HG03108 (cell line): ENCODE measurements around the gene PRKG1.
"Not testable (repeated sequence)": the region's sequence is repeated elsewhere in the genome, so short reads cannot be mapped to it uniquely, and the experiment has no call there.

Source experiments
- ATAC-seq: cut with Tn5 transposase; IDR thresholded peaks from one replicate; pipeline ENCODE4 v1.9.1; 2021; ENCODE audit warnings: moderate library complexity; ENCODE audit not compliant: unreplicated experiment

The PRKG1 gene

GRCh38 chr10:51168086-51168815 is 94.0 kb downstream of the PRKG1 start:
- ATAC-seq: no peak

- no peak for ATAC-seq
These were observed 94.8 kb downstream of the PRKG1 start for GRCh38 chr10:51169111-51169510.

GRCh38 chr10:51170518-51171245 is 96.4 kb downstream of the PRKG1 start:
- no peak for ATAC-seq

GRCh38 chr10:51171946-51172345 is 97.7 kb downstream of the PRKG1 start:
- ATAC-seq: no peak

GRCh38 chr10:51176976-51177695 is 102.8 kb downstream of the PRKG1 start:
- ATAC-seq: no peak

- no peak for ATAC-seq
These were observed 104.3 kb downstream of the PRKG1 start for GRCh38 chr10:51178634-51179033.

GRCh38 chr10:51180141-51180540 is 105.9 kb downstream of the PRKG1 start:
- ATAC-seq: no peak

- ATAC-seq: no peak
These were observed 109.5 kb downstream of the PRKG1 start for GRCh38 chr10:51183783-51184182.

- ATAC-seq: no peak
These were observed 112.1 kb downstream of the PRKG1 start for GRCh38 chr10:51186361-51186760.

GRCh38 chr10:51188008-51188407 is 113.7 kb downstream of the PRKG1 start:
- no peak for ATAC-seq

GRCh38 chr10:51188866-51189265 is 114.6 kb downstream of the PRKG1 start:
- ATAC-seq: no peak

- ATAC-seq: no peak
These were observed 122.4 kb downstream of the PRKG1 start for GRCh38 chr10:51196508-51197175.

- ATAC-seq: no peak
These were observed 123.9 kb downstream of the PRKG1 start for GRCh38 chr10:51198170-51198569.

- ATAC-seq: no peak
These were observed 127.7 kb downstream of the PRKG1 start for GRCh38 chr10:51201947-51202346.

GRCh38 chr10:51203359-51203758 is 129.1 kb downstream of the PRKG1 start:
- no peak for ATAC-seq

- no peak for ATAC-seq
These were observed 129.8 kb downstream of the PRKG1 start for GRCh38 chr10:51204066-51204465.

GRCh38 chr10:51204701-51205100 is 130.4 kb downstream of the PRKG1 start:
- ATAC-seq: no peak

GRCh38 chr10:51206500-51206899 is 132.2 kb downstream of the PRKG1 start:
- no peak for ATAC-seq

- ATAC-seq: not testable (repeated sequence)
These were observed 138.7 kb downstream of the PRKG1 start for GRCh38 chr10:51212937-51213336.

- no peak for ATAC-seq
These were observed 140.2 kb downstream of the PRKG1 start for GRCh38 chr10:51214207-51215196.
